PFSK-1 (cell line): Measurements from ENCODE around the gene ZNF45.

Experiments
- FOXP2 ChIP-seq: optimal IDR thresholded peaks from 2 replicates; pipeline ENCODE3; 2011; ENCODE audit warnings: borderline replicate concordance, control low read depth, inconsistent platforms; ENCODE audit not compliant: insufficient read depth; ENCODE audit errors: extremely low read length, extremely low read depth
- POLR2AphosphoS5 ChIP-seq: IDR thresholded peaks from 2 replicates; pipeline ENCODE4 v1.6.1; 2012; ENCODE audit warnings: low read depth, mild to moderate bottlenecking, control low read depth, low read length, moderate library complexity
- REST ChIP-seq, 2 experiments: IDR thresholded peaks; 2 replicates each; pipeline versions ENCODE4 v1.6.1 to v1.8.0; 2011 to 2012; ENCODE audit warnings: low read depth in 2 of 2, low read length in 2 of 2, control low read depth in 1 of 2, inconsistent platforms in 1 of 2, mild to moderate bottlenecking in 1 of 2, moderate library complexity in 1 of 2; ENCODE audit not compliant: insufficient read depth in 1 of 2
- SIN3A ChIP-seq: IDR thresholded peaks from 2 replicates; pipeline ENCODE4 v1.6.1; 2012; ENCODE audit warnings: mild to moderate bottlenecking, low read length, moderate library complexity, borderline replicate concordance; ENCODE audit not compliant: insufficient read depth
- TAF1 ChIP-seq: IDR thresholded peaks from 2 replicates; pipeline ENCODE4 v1.6.1; 2012; ENCODE audit warnings: low read length, control low read depth, borderline replicate concordance; ENCODE audit not compliant: insufficient read depth

Gene ZNF45

GRCh38 chr19:43976732-43977131, 41.6 kb upstream of the ZNF45 start:
- TF ChIP-seq POLR2AphosphoS5 = no peak
- TF ChIP-seq SIN3A = no peak
- no peak for TF ChIP-seq TAF1
- TF ChIP-seq REST (IDR thresholded peaks at IDR 0.05; ENCODE audit: insufficient read depth in 1 of 2, low read depth in 2 of 2, low read length in 2 of 2) = no peak
- TF ChIP-seq FOXP2 = no peak

DNA sequence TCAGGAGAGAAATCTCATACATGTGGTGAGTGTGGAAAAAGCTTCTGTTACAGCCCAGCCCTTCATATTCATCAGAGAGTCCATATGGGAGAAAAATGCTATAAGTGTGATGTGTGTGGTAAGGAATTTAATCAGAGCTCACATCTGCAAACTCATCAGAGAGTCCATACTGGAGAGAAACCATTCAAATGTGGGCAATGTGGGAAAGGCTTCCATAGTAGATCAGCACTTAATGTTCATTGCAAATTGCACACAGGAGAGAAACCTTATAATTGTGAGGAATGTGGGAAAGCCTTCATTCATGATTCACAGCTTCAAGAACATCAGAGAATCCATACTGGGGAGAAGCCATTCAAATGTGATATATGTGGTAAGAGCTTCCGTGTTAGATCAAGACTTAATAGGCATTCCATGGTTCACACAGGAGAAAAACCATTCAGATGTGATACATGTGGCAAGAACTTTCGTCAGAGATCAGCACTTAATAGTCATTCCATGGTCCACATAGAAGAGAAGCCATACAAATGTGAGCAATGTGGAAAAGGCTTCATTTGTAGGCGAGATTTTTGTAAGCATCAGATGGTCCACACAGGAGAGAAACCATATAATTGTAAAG, 31.1 kb upstream of the ZNF45 start:
- TF ChIP-seq SIN3A = no peak
- TF ChIP-seq REST (IDR thresholded peaks at IDR 0.05; ENCODE audit: insufficient read depth in 1 of 2, low read depth in 2 of 2, low read length in 2 of 2) = no peak
- TF ChIP-seq POLR2AphosphoS5 = no peak
- no peak for TF ChIP-seq FOXP2
- no peak for TF ChIP-seq TAF1

GRCh38 chr19:43960411-43960810, 25.3 kb upstream of the ZNF45 start:
- TF ChIP-seq TAF1 (no peak), SIN3A (no peak), REST (IDR thresholded peaks at IDR 0.05; ENCODE audit: insufficient read depth in 1 of 2, low read depth in 2 of 2, low read length in 2 of 2) (no peak), POLR2AphosphoS5 (no peak), FOXP2 (no peak)

GRCh38 chr19:43957891-43958290, 22.8 kb upstream of the ZNF45 start:
- TF ChIP-seq REST (IDR thresholded peaks at IDR 0.05; ENCODE audit: insufficient read depth in 1 of 2, low read depth in 2 of 2, low read length in 2 of 2) (no peak), TAF1 (no peak), FOXP2 (no peak), POLR2AphosphoS5 (no peak), SIN3A (no peak)

DNA sequence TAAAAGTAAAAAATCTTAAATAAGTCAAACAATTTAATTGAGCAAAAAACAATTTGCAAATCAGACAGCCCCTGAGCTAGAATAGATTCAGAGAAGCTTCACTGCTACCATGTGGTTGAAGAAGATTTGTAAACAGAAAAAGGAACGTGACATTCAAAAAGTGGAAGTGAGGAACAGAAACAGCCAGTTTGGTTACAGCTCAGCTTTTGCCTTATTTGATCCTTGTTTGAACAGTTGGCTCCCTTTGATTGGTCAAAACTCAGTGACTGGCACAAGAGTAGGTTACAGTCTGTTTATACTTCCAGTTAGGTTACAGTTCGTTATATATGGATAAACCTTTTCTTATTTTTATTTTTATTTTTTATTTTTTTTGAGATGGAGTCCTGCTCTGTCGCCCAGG, 21.7 kb upstream of the ZNF45 start:
- no peak for TF ChIP-seq FOXP2
- no peak for TF ChIP-seq TAF1
- TF ChIP-seq POLR2AphosphoS5 = no peak
- TF ChIP-seq REST (IDR thresholded peaks at IDR 0.05; ENCODE audit: insufficient read depth in 1 of 2, low read depth in 2 of 2, low read length in 2 of 2) = no peak
- TF ChIP-seq SIN3A = no peak
